ENCODE measurements around the gene BRME1.

The BRME1 gene

DNA sequence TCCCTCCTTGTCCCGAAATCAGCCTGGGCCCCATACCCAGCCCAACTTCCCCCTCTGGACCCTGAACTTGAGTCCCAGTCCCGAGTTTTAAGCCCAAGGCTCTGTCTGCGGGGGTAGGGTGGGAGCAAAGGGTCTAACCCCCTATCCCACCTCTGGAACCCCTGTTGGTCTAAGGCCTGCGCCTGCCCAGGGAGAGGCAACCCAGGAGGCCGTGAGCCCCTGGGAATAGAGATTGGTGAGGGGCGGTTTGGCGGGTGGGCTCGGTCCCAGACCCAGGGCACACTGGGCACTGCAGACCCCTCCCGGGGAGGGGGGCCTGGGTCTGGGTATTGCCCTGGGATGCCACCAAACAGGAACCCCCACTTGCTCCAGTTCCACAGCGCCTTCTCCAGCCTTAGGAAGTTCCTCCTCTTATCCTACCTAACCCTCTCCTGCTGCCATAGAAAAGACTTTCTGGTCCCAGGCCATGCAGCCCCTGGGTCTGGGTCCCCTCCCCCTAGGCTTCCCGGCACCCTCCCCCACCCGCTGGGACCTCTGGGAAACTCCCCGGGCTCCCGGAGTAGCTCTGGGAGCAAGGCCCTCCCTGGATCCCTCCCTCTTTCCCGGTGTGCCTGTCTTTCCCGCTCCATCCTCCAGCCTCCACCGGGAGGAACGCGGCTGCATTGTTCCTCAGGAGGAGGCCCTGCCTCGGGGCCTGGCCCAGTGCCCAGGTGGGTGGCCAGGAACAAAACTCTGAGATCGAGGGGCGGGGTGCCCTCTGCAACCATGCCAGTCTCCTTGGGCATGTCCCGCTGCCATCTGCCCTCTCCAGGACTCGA, 62.6 kb downstream of the BRME1 start:
- peak; percentile 56 for DNase-seq

- no peak for DNase-seq
These were observed 63.4 kb downstream of the BRME1 start for GRCh38 chr19:13842291-13843103.

DNA sequence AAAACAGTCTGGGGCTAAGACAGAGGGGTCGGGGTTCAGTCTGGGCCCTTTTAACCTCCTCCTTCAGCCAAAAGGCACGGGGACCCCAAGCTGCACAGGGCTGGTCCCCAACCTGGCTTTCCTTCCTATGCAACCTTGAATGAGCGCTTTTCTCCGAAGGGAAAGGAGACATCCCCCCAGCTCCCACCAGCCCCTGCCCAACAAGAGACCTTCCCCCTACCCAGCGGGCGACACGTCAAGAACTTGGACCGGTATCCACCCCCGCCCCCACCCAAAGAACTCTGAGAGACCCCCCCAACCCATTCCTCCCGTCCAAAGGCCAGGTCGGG, 64.0 kb downstream of the BRME1 start:
- DNase-seq, result no peak

DNA sequence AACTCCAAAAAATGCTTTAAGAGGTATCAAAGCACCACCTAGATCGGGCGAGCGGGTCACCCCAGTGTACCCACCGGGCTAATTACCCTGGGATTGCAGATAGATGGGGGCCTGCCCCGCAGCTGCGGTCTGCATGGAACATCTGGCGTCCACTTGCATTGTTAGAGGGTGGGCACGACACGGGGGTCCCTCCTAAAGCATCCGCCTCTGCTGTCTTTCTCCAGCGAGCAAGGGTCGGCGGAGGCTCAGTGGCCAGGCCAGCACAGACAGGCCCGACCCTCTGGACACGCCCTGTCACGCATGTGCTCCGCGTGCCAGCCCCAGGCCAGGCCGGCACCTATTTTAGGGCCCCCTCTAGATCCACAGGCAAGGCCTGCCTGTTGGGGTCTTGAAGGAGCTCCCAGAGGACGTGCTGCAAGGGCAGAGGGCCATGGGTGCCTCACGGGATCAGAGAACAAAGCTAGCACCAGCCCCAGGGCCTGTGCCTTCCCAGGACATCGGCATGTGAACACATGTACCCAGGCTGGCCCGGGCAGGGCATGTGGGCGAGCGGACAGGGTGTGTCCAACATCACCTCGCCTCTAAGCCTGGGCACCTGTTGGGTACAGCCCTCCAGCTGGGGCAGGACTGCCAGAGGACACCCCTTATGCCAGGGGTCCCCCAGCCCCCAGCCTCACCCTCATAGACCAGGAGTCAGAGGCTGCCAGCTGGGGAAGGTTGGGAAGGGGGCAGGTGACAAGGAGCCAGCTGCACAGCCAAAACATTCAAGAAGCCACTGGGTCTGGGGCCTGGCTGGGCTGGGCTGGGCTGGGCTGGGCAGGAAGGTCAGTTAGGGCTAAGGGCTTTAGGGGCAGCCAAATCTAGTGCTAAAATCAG, 64.6 kb downstream of the BRME1 start:
- DNase-seq, result no peak

GRCh38 chr19:13840305-13841085, 65.4 kb downstream of the BRME1 start:
- no peak for DNase-seq

DNA sequence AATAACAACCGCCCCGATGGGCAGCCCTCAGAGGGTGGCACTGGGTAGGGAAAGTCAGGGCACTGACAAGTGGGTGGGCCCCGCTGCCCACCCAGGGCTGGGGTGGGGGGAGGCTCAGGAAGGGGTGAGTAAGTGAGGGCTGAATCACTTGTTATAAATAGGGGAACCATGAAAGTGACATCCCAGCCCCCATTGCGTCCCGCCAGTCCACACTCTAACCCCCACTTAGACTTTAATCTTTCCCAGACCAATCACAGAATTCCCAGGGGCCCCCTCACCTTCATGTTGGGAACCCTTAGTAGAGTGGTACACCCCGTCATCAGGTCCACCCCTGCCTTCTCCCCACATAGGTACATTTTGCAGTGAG, 66.0 kb downstream of the BRME1 start:
- DNase-seq, result no peak

DNA sequence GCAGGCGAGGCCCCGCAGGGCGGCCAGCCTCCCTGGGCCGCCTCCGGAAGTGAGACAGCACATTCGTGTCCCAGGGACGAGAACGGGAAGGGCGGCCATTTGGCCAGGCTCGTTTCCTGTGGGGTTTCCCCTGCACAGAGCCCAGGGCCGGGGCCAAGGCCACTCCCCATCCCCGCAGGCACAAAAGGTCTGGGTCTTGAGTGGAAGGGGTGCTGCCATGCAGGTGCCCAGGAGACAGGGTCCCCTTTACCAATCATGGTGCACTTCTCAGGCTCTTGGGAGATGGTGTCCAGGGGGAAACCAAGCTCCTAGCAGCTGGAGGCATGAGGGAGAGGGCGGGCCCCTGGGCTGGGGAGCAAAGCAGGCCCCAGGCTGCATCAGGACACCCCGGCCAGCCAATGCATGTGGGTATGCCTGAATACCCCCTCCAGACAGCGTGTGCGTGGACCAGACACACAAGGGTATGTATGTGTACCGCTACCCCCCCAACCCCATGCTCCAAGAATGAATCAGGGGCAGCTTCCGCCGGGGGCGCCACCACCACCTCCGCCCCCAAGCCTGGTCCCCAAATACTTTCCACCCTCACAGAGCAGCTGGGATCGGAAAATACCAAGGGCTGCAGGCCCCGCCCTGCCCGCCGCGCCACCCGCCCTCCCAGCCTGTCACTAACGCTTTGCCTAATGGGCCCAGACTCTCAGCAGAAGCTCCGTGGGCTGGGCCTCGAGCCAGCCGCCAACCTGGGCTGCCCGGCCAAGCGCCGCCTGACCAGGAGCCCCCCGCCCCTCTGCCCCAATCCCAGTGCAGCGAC, 66.6 kb downstream of the BRME1 start:
- peak; percentile 82 for DNase-seq

- DNase-seq, result no peak
These were observed 67.3 kb downstream of the BRME1 start for GRCh38 chr19:13838435-13839129.

GRCh38 chr19:13835791-13836723, 69.9 kb downstream of the BRME1 start:
- DNase-seq, result no peak

DNA sequence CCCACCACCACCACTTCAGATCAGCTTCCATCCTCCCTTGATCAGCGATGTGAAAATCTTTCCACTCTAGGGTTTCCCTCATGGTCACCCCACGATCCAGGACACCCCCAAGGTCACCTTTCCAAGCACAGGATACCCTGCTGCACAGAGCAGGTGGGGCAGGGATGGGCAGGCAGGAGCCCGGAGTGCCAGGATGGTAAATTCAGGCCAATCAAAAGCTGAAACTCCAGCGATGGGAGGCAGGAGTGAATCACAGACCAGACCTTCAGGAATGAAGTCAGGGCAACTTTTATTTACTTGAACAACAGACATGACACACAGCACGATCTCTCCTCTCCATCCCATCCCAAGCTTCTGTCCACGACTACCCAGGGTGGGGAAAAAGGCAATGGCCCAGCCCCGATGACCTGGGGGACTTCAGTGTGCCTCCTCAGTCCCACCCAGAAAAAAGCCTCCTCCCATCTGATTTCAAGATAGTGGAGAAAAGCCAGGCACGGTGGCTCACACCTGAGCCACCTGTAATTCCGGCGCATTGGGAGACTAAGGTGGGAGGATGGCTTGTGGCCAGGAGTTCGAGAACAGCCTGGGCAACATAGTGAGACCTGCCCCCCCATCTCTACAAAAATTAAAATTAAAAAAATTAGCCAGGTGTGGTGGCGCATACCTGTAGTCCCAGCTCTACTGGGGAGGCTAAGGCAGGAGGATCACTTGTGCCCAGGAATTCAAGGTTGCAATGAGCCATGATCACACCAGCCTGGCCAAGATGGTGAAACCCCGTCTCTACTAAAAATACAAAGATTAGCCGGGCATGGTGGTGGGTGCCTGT, 71.5 kb downstream of the BRME1 start:
- DNase-seq, result no peak

- DNase-seq, result peak; percentile 86
These were observed 72.3 kb downstream of the BRME1 start for GRCh38 chr19:13833330-13834243.
